ENCODE results near the gene ACP6.

DNA sequence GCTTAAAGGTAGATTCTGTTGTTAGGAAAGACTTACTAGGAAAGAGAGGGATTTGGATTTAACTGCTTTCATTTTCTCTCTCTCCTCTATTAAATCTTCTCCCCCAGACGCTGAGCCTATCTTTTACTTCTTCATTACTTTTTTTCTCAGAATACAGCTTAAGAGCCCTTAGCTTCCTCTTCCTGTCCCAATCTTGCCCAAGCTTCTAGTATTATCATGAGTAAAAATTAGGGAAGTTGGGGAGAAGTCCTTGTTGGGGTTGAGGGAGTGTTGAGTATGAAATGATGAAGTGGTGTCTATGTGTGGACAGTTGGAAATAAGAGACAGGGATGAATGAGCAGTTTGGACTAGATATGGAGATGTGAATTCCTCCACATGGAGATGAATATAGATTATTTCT, 35.0 kb downstream of the ACP6 start:
- TF ChIP-seq, protein P1, sequence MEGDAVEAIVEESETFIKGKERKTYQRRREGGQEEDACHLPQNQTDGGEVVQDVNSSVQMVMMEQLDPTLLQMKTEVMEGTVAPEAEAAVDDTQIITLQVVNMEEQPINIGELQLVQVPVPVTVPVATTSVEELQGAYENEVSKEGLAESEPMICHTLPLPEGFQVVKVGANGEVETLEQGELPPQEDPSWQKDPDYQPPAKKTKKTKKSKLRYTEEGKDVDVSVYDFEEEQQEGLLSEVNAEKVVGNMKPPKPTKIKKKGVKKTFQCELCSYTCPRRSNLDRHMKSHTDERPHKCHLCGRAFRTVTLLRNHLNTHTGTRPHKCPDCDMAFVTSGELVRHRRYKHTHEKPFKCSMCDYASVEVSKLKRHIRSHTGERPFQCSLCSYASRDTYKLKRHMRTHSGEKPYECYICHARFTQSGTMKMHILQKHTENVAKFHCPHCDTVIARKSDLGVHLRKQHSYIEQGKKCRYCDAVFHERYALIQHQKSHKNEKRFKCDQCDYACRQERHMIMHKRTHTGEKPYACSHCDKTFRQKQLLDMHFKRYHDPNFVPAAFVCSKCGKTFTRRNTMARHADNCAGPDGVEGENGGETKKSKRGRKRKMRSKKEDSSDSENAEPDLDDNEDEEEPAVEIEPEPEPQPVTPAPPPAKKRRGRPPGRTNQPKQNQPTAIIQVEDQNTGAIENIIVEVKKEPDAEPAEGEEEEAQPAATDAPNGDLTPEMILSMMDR (IDR thresholded peaks at IDR 0.05), result no peak
- no peak for TF ChIP-seq POLR2A (IDR thresholded peaks at IDR 0.05)
